Effector memory CD8-positive, alpha-beta T cell (primary cell): ENCODE data around the gene ITK.
"Not testable (repeated sequence)": the region's sequence is repeated elsewhere in the genome, so short reads cannot be mapped to it uniquely, and the experiment has no call there.

Experiments
- ATAC-seq: fragments of 150-1000 bp; cut with Tn5 transposase; replicated peaks from 2 replicates; pipeline ENCODE4 v1.10.0; 2021; ENCODE audit warnings: mild to moderate bottlenecking, moderate library complexity
- DNase-seq, 3 experiments: peaks; one replicate each; pipeline ENCODE4 v3.0.0; 2021
- H3K27ac Mint-ChIP-seq, 2 donors: one replicate each; pipeline ENCODE4 v1.8.0; 2022; ENCODE audit warnings: mild to moderate bottlenecking in 2 of 2, mixed read lengths in 2 of 2, moderate library complexity in 2 of 2
- H3K27me3 Mint-ChIP-seq, 2 donors: one replicate each; pipeline ENCODE4 v1.8.0; 2022; ENCODE audit warnings: mixed read lengths in 2 of 2
- H3K36me3 Mint-ChIP-seq: one replicate; pipeline ENCODE4 v1.8.0; 2022; ENCODE audit warnings: mild to moderate bottlenecking, moderate library complexity, mixed read lengths; ENCODE audit not compliant: insufficient read depth
- H3K4me1 Mint-ChIP-seq, 2 donors: one replicate each; pipeline ENCODE4 v1.8.0; 2022; ENCODE audit warnings: low read depth in 2 of 2, mixed read lengths in 2 of 2
- H3K4me3 Mint-ChIP-seq, 2 donors: one replicate each; pipeline ENCODE4 v1.8.0; 2022; ENCODE audit warnings: mild to moderate bottlenecking in 2 of 2, mixed read lengths in 2 of 2, moderate library complexity in 2 of 2
- H3K9me3 Mint-ChIP-seq, 2 donors: one replicate each; pipeline ENCODE4 v1.8.0; 2022; ENCODE audit warnings: mixed read lengths in 2 of 2

ITK gene

DNA sequence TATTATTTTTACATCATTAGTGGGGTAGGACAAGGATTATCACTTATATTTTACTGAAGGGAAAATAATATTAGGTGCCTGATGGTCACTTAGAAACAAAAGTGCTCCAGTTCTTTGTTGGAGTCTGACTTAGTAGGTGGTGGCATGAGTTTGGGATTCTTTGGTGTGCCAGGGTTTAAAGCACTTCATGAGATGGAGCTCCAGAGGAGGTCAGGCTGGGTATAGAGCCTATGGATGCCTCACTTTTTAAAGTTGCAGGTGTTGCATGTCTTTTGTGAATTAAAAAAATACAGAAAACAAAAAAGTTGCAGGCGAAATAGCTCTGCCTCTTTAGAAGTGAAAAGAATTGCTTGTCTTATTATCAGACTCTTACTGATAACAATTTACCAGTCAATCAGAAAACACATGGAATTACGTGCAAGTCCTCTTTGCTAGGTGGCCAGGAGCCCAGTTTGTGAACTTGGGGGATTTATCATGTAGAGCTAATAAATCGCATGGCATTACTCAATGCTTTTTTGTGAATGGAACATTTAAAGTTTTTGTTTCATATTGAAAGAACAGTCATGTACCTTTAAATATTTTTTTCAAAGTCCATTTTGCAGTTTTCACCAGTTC, 1.6 kb downstream of the ITK start:
- Mint-ChIP-seq H3K4me3 (peak overlapping the region; percentile 75 to 98), H3K36me3 (peaks cover 48% of the 10 kb centered on the region), H3K27me3 (no peaks in the 10 kb centered on the region), H3K4me1 (peaks cover 49 to 66% of the 10 kb centered on the region in 2 donors), H3K9me3 (no peaks in the 10 kb centered on the region), H3K27ac (peak overlapping the region; percentile 85 to 87)
- no peak for DNase-seq
- ATAC-seq = no peak

DNA sequence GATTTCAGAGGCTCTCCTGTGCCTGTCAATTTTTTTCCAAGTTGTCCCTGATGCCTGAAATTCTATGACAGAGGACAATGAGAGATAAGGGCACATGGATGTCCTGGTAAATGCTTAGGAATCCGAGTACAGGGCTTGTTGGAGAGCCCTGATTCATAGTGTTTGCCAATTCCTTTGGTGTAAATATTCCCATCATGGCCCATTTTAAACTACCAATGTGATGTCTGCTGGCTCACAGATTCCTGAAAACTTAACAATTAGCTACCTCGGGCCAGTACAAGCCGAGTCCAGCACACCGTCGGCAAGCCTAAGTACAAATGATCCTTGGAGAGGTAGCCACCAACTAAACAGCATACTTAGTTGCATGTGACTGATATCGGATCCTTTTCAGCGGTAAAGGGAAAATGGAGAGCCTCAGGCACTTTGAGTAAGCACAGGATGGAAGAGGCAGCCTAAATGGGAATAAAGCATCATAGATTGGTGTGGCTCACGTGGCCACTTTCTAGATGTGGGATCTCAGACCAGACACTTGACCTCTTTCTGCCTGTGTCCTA, 3.6 kb downstream of the ITK start:
- Mint-ChIP-seq H3K4me1 (peaks cover 54 to 66% of the 10 kb centered on the region in 2 donors), H3K4me3 (peak overlapping the region; percentile 75 to 98), H3K27me3 (no peaks in the 10 kb centered on the region), H3K27ac (peak overlapping the region; percentile 85 to 87), H3K36me3 (peaks cover 65% of the 10 kb centered on the region), H3K9me3 (no peaks in the 10 kb centered on the region)
- DNase-seq (no peak), ATAC-seq (no peak)

DNA sequence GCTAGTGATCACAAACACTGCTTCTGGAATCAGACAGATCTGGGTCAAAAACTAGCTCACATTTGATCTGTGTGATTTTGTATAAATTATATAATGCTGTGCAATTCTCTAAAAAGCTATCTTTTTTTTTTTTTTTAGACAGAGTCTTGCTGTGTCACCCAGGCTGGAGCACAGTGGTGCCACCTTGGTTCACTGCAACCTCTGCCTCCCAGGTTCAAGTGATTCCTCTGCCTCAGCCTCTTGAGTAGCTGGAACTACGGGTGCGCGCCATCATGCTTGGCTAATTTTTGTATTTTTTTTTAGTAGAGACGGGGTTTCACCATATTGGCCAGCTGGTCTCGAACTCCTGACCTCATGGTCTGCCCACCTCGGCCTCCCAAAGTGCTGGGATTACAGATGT, 4.5 kb downstream of the ITK start:
- Mint-ChIP-seq H3K27ac (peak overlapping the region; percentile 85), H3K4me1 (peaks cover 55 to 64% of the 10 kb centered on the region in 2 donors), H3K4me3 (peak overlapping the region; percentile 75 to 98), H3K36me3 (peaks cover 75% of the 10 kb centered on the region)
- not testable (repeated sequence) for DNase-seq, H3K9me3 Mint-ChIP-seq, H3K27me3 Mint-ChIP-seq, ATAC-seq

DNA sequence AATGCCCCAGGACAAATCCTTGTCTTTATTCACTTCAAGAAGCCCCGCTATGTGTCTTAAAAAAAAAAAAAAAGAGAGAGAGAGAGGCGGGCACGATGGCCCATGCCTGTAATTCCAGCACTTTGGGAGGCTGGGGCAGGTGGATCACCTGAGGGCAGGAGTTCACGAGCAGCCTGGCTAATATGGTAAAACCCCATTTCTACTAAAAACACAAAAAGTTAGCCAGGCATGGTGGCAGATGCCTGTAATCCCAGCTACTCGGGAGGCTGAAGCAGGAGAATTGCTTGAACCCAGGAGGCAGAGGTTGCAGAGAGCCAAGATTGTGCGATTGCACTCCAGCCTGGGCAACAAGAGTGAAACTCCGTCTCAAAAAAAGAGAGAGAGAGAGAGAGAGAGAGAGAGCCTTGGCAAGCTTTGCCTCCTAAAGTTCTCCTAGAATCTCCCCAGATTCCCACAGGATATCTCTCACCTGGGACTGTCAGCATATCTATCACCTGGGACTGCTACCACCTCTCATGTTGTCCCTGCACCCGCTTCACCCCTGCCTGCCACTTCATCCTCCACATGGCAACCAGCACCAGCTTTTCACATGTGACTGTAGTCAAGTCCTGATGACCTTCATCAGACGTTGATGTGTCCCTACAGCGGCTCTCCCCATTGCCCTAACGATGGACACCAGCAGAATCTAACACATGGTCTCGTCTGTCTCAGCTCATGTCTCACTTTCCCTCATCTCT, 5.8 kb downstream of the ITK start:
- H3K9me3 Mint-ChIP-seq = no peaks in the 10 kb centered on the region
- H3K4me1 Mint-ChIP-seq = peaks cover 57 to 70% of the 10 kb centered on the region in 2 donors
- no peak for DNase-seq
- no peaks in the 10 kb centered on the region for H3K27me3 Mint-ChIP-seq
- H3K36me3 Mint-ChIP-seq = peaks cover 80% of the 10 kb centered on the region
- peak overlapping the region; percentile 75 to 98 for H3K4me3 Mint-ChIP-seq
- peak; percentile 7 for ATAC-seq
- peak overlapping the region; percentile 85 for H3K27ac Mint-ChIP-seq

DNA sequence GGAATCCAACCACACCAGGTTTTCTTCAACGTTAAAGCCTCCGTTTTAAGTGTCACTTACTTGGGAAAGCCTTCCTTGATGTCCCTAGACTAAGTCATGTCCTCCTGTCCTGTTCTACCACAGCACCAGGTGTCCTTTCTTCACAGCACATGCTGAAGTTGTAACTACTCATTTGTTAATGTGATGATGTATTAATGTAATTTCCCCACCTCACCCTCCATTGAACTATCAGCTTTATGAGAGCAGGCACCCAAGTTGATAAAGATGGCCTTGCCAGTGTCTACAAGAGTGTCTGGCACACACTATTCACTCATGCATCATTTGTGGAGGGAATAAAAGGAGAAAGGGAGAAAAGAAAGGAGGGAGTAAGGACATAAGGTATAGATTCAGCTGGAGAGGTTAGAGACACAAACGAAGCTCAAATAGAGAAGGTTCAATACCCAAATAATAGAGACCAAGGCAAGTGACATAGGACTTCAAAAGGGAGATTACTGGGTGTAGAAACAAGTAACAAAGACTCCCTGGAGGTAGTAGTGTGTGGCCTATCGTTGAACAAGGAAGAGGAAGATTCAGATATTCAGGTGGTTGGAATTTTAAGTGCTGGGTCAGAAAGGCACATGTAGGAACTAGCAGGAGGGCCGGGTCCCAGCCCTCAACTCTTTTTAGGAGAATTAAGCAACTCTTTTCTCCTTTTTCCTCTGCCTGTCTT, 6.6 kb downstream of the ITK start:
- ATAC-seq (peak; percentile 23), DNase-seq (no peak)
- Mint-ChIP-seq H3K9me3 (no peaks in the 10 kb centered on the region), H3K27me3 (no peaks in the 10 kb centered on the region), H3K27ac (peak overlapping the region; percentile 85), H3K4me3 (peak overlapping the region; percentile 75 to 98), H3K36me3 (peaks cover 80% of the 10 kb centered on the region), H3K4me1 (peaks cover 62 to 77% of the 10 kb centered on the region in 2 donors)

DNA sequence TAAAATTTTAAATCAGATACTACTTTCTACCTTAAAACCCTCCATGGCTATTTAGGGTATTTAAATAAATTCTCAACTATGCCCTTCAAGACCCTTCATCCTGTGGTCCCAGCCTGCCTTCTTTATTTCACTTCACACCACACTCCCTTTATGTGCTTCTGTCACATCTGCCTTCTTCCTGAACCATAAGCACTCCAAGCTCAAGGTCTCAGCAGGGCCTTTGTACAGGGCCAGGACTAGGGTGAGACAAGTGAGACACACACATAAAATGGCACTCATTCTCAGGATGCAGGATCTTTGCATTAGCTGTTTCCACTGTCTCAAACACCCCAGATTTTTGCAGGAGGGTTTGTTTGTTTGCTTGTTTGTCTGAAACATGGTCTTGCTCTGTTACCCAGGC, 7.6 kb downstream of the ITK start:
- H3K4me3 Mint-ChIP-seq = peak overlapping the region; percentile 75 to 98
- no peak for DNase-seq
- peaks cover 70 to 83% of the 10 kb centered on the region in 2 donors for H3K4me1 Mint-ChIP-seq
- H3K27me3 Mint-ChIP-seq = no peaks in the 10 kb centered on the region
- H3K9me3 Mint-ChIP-seq = no peaks in the 10 kb centered on the region
- ATAC-seq = no peak
- peaks cover 80% of the 10 kb centered on the region for H3K36me3 Mint-ChIP-seq
- peak overlapping the region; percentile 85 for H3K27ac Mint-ChIP-seq

DNA sequence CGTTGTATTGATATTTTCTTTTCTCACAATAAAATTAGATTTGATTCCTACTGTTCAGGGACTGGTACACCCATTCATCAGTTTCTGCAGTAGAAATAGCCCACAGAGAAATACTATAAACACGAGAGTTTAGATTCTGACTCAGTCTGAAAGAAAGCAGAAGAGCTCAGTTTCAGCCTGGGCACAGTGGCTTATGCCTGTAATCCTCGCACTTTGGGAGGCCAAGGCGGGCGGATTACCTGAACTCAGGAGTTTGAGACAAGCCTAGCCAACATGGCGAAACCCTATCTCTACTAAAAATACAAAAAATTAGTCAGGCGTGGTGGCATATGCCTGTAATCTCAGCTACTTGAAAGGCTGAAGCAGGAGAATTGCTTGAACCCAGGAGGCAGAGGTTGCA, 8.6 kb downstream of the ITK start:
- no peaks in the 10 kb centered on the region for H3K27me3 Mint-ChIP-seq
- H3K9me3 Mint-ChIP-seq = no peaks in the 10 kb centered on the region
- ATAC-seq = no peak
- peaks cover 68 to 83% of the 10 kb centered on the region in 2 donors for H3K4me1 Mint-ChIP-seq
- H3K36me3 Mint-ChIP-seq = peaks cover 80% of the 10 kb centered on the region
- H3K27ac Mint-ChIP-seq = peak overlapping the region; percentile 85
- peak overlapping the region; percentile 75 to 98 for H3K4me3 Mint-ChIP-seq
- DNase-seq = no peak

DNA sequence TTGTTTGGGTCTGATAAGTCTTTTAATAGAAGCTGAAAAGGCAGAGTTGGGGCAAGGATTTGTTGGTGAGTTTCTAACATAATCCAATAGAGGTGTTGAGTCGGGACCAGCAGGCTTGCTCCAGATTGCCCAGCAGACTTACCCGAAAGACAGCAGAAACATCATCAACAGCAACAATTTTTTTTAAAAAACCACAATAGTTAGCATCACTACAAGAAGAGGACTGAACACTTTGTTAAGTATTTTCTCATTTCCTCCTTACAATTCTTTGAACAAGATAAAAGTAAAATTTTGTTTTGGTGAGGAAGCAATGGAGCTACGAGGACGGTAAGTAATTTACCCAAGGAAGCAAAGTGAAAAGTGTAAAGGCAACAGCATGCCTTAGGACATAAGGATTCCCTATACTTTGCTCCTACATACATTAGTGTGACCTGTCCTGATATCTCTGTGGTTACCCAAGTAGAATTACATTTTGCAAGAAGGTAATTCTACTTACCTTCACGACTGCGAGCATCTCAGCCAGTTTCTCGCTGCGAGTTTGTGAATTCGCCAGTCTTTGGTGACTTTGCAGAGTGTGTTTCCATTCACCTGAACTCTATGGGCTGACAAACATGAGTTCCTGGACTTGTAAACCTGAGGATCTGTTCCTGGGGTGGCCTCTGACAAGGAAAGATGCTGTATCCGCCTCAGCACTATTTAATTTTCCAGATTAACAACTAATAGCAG, 13.2 kb downstream of the ITK start:
- Mint-ChIP-seq H3K27me3 (no peaks in the 10 kb centered on the region), H3K36me3 (peaks cover 69% of the 10 kb centered on the region), H3K4me3 (peak overlapping the region; percentile 55 to 98), H3K27ac (peak overlapping the region; percentile 84 to 85), H3K4me1 (peaks cover 69 to 80% of the 10 kb centered on the region in 2 donors), H3K9me3 (no peaks in the 10 kb centered on the region)
- DNase-seq (peak in 2 of 3 experiments; percentile 35 to 37), ATAC-seq (peak; percentile 68)

DNA sequence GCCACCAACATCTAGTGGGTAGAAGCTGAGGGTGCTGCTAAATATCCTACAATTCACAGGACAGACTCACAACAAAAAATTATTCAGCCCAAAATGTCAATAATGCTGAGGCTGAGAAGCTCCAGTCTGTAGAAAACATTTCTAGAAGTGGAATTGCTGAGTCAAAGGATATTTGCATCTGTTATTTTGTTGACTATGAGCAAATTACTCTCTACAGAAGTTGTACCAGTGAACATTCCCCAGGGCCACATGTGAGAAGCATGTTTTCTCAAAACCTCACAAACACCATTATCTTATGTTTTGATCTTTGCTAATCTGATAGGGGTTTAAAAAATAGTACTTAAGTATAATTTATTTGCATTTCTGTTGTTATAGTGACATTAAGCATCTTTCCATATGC, 15.4 kb downstream of the ITK start:
- Mint-ChIP-seq H3K4me1 (peaks cover 61 to 77% of the 10 kb centered on the region in 2 donors), H3K36me3 (peaks cover 70% of the 10 kb centered on the region), H3K27me3 (no peaks in the 10 kb centered on the region), H3K9me3 (no peaks in the 10 kb centered on the region), H3K4me3 (peak overlapping the region; percentile 50 to 98), H3K27ac (peak overlapping the region; percentile 30 to 85)
- ATAC-seq (peak; percentile 27), DNase-seq (no peak)

DNA sequence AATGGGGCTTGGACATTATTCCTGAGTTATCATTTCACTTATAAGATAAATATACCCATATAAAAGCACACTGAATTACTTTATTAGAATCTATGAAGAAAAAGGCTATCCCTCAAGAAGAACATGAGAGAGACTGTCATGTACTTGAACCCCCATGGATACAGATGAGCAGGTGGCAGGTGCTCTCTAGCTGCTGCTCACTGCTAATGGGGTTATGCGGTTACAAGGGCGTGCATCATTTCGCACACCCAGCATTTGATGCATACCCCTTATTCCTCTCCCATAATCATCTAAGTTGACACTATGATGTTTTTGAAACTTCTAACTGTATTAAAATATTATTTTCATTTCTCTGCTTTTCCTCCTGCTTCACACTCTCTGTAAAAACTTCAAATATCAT, 16.4 kb downstream of the ITK start:
- H3K36me3 Mint-ChIP-seq = peaks cover 80% of the 10 kb centered on the region
- H3K4me3 Mint-ChIP-seq = peak overlapping the region; percentile 61 to 98

DNA sequence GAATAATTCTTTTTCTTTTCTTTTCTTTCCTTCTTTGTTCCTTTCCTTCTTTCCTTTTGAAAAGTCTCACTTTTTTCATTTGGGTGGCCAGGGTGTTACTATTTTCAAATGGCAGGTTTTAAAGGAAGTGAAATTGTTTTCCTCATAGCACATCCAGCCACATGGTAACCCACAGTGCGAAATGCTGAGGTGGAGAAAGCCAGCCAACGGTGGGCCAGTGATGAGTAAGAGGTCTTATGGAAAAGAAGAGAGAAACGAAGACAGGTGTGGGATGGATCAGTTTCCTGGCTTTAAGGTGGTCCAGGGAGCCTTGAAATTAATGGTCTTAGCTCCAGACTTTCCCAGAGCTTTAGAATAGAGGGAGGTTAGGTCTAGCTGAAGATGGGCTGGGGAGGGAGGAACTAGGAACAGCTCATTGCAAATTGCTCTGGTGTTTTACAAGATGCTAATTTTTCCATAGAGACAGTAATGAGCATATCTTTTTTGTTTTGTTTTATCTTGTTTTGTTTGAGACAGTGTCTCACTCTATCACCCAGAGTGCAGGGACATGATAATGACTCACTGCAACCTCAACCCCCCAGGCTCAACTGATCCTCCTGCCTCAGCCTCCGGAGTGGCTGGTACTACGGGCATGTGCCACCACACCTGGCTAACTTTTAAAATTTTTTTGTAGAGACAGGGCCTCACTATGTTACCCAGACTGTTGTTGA, 17.8 kb downstream of the ITK start:
- Mint-ChIP-seq H3K27ac (peak overlapping the region; percentile 30 to 85), H3K9me3 (no peaks in the 10 kb centered on the region), H3K27me3 (no peaks in the 10 kb centered on the region), H3K36me3 (peaks cover 84% of the 10 kb centered on the region), H3K4me1 (peaks cover 58 to 77% of the 10 kb centered on the region in 2 donors), H3K4me3 (peak overlapping the region; percentile 42 to 98)
- ATAC-seq = peak; percentile 49
- DNase-seq = peak in 2 of 3 experiments; percentile 32 to 42

More for the DNA sequence above, 16.4 kb downstream of the ITK start:
- DNase-seq (no peak), ATAC-seq (peak; percentile 42)
- Mint-ChIP-seq H3K9me3 (no peaks in the 10 kb centered on the region), H3K4me1 (peaks cover 59 to 77% of the 10 kb centered on the region in 2 donors), H3K27ac (peak overlapping the region; percentile 30 to 85), H3K27me3 (no peaks in the 10 kb centered on the region)

DNA sequence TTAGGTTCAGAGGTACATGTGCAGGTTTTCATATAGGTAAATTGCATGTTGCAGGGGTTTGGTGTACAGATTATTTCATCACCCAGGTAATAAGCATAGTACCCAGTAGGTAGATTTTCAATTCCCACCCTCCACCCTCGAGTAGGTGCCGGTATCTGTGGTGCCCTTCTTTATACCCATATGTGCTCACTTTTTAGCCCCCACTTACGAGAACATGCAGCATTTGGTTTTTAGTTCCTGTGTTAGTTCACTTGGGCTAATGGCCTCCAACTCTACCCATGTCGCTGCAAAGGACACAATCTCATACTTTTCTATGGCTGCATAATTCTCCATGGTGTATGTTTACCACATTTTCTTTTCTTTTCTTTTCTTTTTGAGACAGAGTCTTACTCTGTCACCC, 21.2 kb downstream of the ITK start:
- Mint-ChIP-seq H3K27ac (peak overlapping the region in 1 of 2 donors; percentile 82), H3K36me3 (peaks cover 67% of the 10 kb centered on the region), H3K4me1 (peaks cover 52 to 67% of the 10 kb centered on the region in 2 donors), H3K27me3 (no peaks in the 10 kb centered on the region), H3K9me3 (no peaks in the 10 kb centered on the region), H3K4me3 (peak overlapping the region; percentile 64 to 67)
- no peak for DNase-seq
- peak; percentile 16 for ATAC-seq
